Liver (tissue), 9 donors: Measurements from ENCODE around the gene SMG7. TPM values are rescaled to one million over a fixed set of nuclear protein-coding genes. Genes with fewer than 3 reads are reported as not detected.

Experiments
- DNase-seq: peaks from one replicate; pipeline ENCODE4 v3.0.0-alpha.2; 2017; ENCODE audit warnings: low spot score
- H3K27ac ChIP-seq, 2 donors: one replicate each; pipeline ENCODE4 v1.7.0; 2013; ENCODE audit warnings: inconsistent platforms in 2 of 2, low read length in 2 of 2, control low read depth in 1 of 2, low read depth in 1 of 2, mild to moderate bottlenecking in 1 of 2
- H3K27me3 ChIP-seq, 4 donors: one replicate each; pipeline versions ENCODE4 v1.6.1 to v1.7.0; 2013; ENCODE audit warnings: low read length in 3 of 4, inconsistent platforms in 1 of 4, mild to moderate bottlenecking in 1 of 4, moderate library complexity in 1 of 4; ENCODE audit not compliant: control insufficient read depth in 4 of 4, insufficient read depth in 4 of 4
- H3K36me3 ChIP-seq, 4 donors: one replicate each; pipeline versions ENCODE4 v1.6.1 to v1.7.0; 2013; ENCODE audit warnings: low read length in 3 of 4, mild to moderate bottlenecking in 3 of 4, low read depth in 1 of 4, moderate library complexity in 1 of 4; ENCODE audit not compliant: control insufficient read depth in 4 of 4, insufficient read depth in 3 of 4
- H3K4me1 ChIP-seq, 4 donors: one replicate each; pipeline versions ENCODE4 v1.6.1 to v1.7.0; 2013; ENCODE audit warnings: low read length in 3 of 4, mild to moderate bottlenecking in 3 of 4, moderate library complexity in 1 of 4; ENCODE audit not compliant: control insufficient read depth in 4 of 4, insufficient read depth in 4 of 4
- H3K4me3 ChIP-seq, 3 donors: one replicate each; pipeline versions ENCODE4 v1.6.1 to v1.7.0; 2013; ENCODE audit warnings: low read length in 3 of 3, control low read depth in 1 of 3, low read depth in 1 of 3, mild to moderate bottlenecking in 1 of 3
- H3K9ac ChIP-seq, 2 donors: one replicate each; pipeline ENCODE4 v1.7.0; 2013; ENCODE audit warnings: low read length in 2 of 2, mild to moderate bottlenecking in 2 of 2, moderate library complexity in 2 of 2, control low read depth in 1 of 2, low read depth in 1 of 2
- H3K9me3 ChIP-seq, 4 donors: one replicate each; pipeline versions ENCODE4 v1.6.1 to v1.7.0; 2013; ENCODE audit warnings: low read length in 3 of 4; ENCODE audit not compliant: control insufficient read depth in 4 of 4
- CTCF ChIP-seq: fragments of 150-350 bp; IDR thresholded peaks from 2 replicates; pipeline ENCODE4 v1.5.1; 2017; ENCODE audit warnings: improper control_type of control experiment, low read depth, low read length; ENCODE audit not compliant: missing input control
- EGR1 ChIP-seq, 2 donors: IDR thresholded peaks; 2 replicates each; pipeline ENCODE4 v1.6.1; 2016 to 2018; ENCODE audit warnings: antibody characterized with exemption in 2 of 2, low read depth in 2 of 2
- FOXA1 ChIP-seq: IDR thresholded peaks from 2 replicates; pipeline ENCODE4 v1.6.1; 2016; ENCODE audit warnings: antibody characterized with exemption
- FOXA2 ChIP-seq: IDR thresholded peaks from 2 replicates; pipeline ENCODE4 v1.6.1; 2016; ENCODE audit warnings: antibody characterized with exemption
- GABPA ChIP-seq, 2 donors: IDR thresholded peaks in 1 of 2; conservative IDR thresholded peaks in 1 of 2; 2 replicates each; pipeline ENCODE4 v1.6.1; 2016; ENCODE audit warnings: antibody characterized with exemption in 2 of 2, mild to moderate bottlenecking in 1 of 2, moderate library complexity in 1 of 2
- HNF4A ChIP-seq, 2 donors: conservative IDR thresholded peaks; 2 replicates each; pipeline ENCODE4 v1.6.1; 2016; ENCODE audit warnings: antibody characterized with exemption in 2 of 2, mild to moderate bottlenecking in 2 of 2
- HNF4G ChIP-seq: IDR thresholded peaks from 2 replicates; pipeline ENCODE4 v1.6.1; 2016; ENCODE audit warnings: antibody characterized with exemption
- JUND ChIP-seq, 2 donors: IDR thresholded peaks; 2 replicates each; pipeline ENCODE4 v1.6.1; 2016; ENCODE audit warnings: antibody characterized with exemption in 2 of 2
- MAX ChIP-seq: IDR thresholded peaks from 2 replicates; pipeline ENCODE4 v1.6.1; 2016; ENCODE audit warnings: antibody characterized with exemption
- NR2F2 ChIP-seq: IDR thresholded peaks from 2 replicates; pipeline ENCODE4 v1.6.1; 2016; ENCODE audit warnings: antibody characterized with exemption
- RAD21 ChIP-seq, 2 donors: IDR thresholded peaks; 2 replicates each; pipeline ENCODE4 v1.6.1; 2016; ENCODE audit warnings: antibody characterized with exemption in 2 of 2, mild to moderate bottlenecking in 2 of 2
- RXRA ChIP-seq, 2 donors: IDR thresholded peaks; 2 replicates each; pipeline ENCODE4 v1.6.1; 2017 to 2018; ENCODE audit warnings: antibody characterized with exemption in 2 of 2, mild to moderate bottlenecking in 1 of 2
- SP1 ChIP-seq: IDR thresholded peaks from 2 replicates; pipeline ENCODE4 v1.6.1; 2018; ENCODE audit warnings: antibody characterized with exemption, mild to moderate bottlenecking
- TAF1 ChIP-seq: conservative IDR thresholded peaks from 2 replicates; pipeline ENCODE4 v1.6.1; 2016; ENCODE audit warnings: antibody characterized with exemption, mild to moderate bottlenecking
- YY1 ChIP-seq: IDR thresholded peaks from 2 replicates; pipeline ENCODE4 v1.6.1; 2016; ENCODE audit warnings: antibody characterized with exemption, mild to moderate bottlenecking
- WGBS: extraction: QIAGEN DNeasy Blood & Tissue Kit; methylation state at CpG from one replicate; pipeline ENCODE4 v1.1.7; 2013; 5-methylcytosine and 5-hydroxymethylcytosine counted together
- polyA plus RNA-seq, 2 donors: library from polyadenylated mRNA; stranded (reverse) in 1 of 2; unstranded in 1 of 2; fragments of 200-250 nt in 1 of 2; fragments of >200 nt in 1 of 2; fragmentation: Nextera tagmentation in 1 of 2; extraction: Ambion mirVana in 1 of 2; gene quantifications; one replicate each; pipeline versions ENCODE4 v1.2.1 to v1.2.3, GENCODE V29; 2013 to 2015
- total RNA-seq, 2 donors: library from RNA; depleted of rRNA; stranded (reverse); fragments of >200 nt; gene quantifications; one replicate each; pipeline ENCODE4 v1.2.3, GENCODE V29; 2014
- TF ChIP-seq, protein P1 (sequence below): IDR thresholded peaks from 2 replicates; pipeline ENCODE4 v1.6.1; 2016; ENCODE audit warnings: antibody characterized with exemption
- TF ChIP-seq, protein P2 (sequence below): IDR thresholded peaks from 2 replicates; pipeline ENCODE4 v1.6.1; 2016; ENCODE audit warnings: antibody characterized with exemption
- donor health status: healthy.
- donor health status: healthy.
- donor health status: healthy.
- donor health status: healthy.
- donor health status: healthy.

The SMG7 gene
- total and polyA plus RNA-seq, 4 donors, result 9.5 to 28.7 (median 13.6) TPM

- no peak for TF ChIP-seq GABPA (IDR thresholded peaks at IDR 0.05 in 1 of 2, conservative IDR thresholded peaks at IDR 0.05 in 1 of 2)
- TF ChIP-seq NR2F2, result no peak
- no peak for TF ChIP-seq EGR1 (IDR thresholded peaks at IDR 0.05; ENCODE audit: low read depth in 2 of 2)
- no peak for TF ChIP-seq TAF1
- TF ChIP-seq HNF4G, result no peak
- no peak for TF ChIP-seq YY1
- TF ChIP-seq RAD21 (IDR thresholded peaks at IDR 0.05), result no peak
- TF ChIP-seq FOXA1, result no peak
- no peak for TF ChIP-seq SP1
- TF ChIP-seq CTCF, result no peak
- TF ChIP-seq, protein P1, sequence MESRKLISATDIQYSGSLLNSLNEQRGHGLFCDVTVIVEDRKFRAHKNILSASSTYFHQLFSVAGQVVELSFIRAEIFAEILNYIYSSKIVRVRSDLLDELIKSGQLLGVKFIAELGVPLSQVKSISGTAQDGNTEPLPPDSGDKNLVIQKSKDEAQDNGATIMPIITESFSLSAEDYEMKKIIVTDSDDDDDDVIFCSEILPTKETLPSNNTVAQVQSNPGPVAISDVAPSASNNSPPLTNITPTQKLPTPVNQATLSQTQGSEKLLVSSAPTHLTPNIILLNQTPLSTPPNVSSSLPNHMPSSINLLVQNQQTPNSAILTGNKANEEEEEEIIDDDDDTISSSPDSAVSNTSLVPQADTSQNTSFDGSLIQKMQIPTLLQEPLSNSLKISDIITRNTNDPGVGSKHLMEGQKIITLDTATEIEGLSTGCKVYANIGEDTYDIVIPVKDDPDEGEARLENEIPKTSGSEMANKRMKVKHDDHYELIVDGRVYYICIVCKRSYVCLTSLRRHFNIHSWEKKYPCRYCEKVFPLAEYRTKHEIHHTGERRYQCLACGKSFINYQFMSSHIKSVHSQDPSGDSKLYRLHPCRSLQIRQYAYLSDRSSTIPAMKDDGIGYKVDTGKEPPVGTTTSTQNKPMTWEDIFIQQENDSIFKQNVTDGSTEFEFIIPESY, result no peak
- no peak for TF ChIP-seq RXRA (IDR thresholded peaks at IDR 0.05)
- H3K9ac ChIP-seq, result no peak overlapping the region
- H3K4me1 ChIP-seq, result no peaks in the 10 kb centered on the region
- H3K9me3 ChIP-seq, result no peaks in the 10 kb centered on the region
- no peak for DNase-seq
- no peak overlapping the region for H3K4me3 ChIP-seq
- H3K27ac ChIP-seq, result no peak overlapping the region
- H3K27me3 ChIP-seq, result no peaks in the 10 kb centered on the region
- WGBS, result 75% methylated on average over 5 of the region's 5 CpGs
- peaks cover 4 to 44% (median 34%) of the 10 kb centered on the region in 4 donors for H3K36me3 ChIP-seq
Measured at GRCh38 chr1:183553331-183553730, 81.0 kb downstream of the SMG7 start.

DNA sequence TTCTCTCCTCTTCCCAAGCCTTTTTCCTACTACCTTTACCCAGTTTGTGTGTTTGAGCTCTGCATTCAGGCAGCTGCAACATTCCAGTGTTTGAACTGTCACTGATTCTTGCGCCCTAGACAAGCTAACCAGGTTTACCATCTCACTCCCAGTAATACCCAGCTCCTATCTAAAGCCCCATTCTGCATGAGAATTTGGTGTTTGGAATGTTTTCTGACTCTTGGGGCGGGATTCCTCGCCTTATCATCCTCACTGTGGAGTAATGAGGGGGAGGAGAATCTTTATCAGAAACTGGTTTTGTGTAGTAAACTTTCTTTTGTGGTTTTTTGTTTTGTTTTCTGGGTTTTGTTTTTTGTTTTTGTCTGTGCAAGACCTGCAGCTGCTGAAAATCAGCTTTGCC lies 81.5 kb downstream of the SMG7 start:
- no peak for DNase-seq
- peaks cover 4 to 43% (median 33%) of the 10 kb centered on the region in 4 donors for H3K36me3 ChIP-seq
- no peaks in the 10 kb centered on the region for H3K9me3 ChIP-seq
- WGBS, result 96% methylated on average over 3 of the region's 3 CpGs
- H3K4me3 ChIP-seq, result no peak overlapping the region
- no peak overlapping the region for H3K27ac ChIP-seq
- no peaks in the 10 kb centered on the region for H3K27me3 ChIP-seq
- H3K4me1 ChIP-seq, result no peaks in the 10 kb centered on the region
- no peak for TF ChIP-seq SP1
- TF ChIP-seq, protein P2, sequence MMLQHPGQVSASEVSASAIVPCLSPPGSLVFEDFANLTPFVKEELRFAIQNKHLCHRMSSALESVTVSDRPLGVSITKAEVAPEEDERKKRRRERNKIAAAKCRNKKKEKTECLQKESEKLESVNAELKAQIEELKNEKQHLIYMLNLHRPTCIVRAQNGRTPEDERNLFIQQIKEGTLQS, result no peak
- no peak for TF ChIP-seq HNF4A (conservative IDR thresholded peaks at IDR 0.05)
- TF ChIP-seq JUND (IDR thresholded peaks at IDR 0.05), result no peak
- no peak for TF ChIP-seq HNF4G
- TF ChIP-seq FOXA1, result no peak
- TF ChIP-seq TAF1, result no peak
- no peak overlapping the region for H3K9ac ChIP-seq

GRCh38 chr1:183554577-183554976 lies 82.3 kb downstream of the SMG7 start:
- H3K9me3 ChIP-seq, result no peaks in the 10 kb centered on the region
- no peak for DNase-seq
- H3K27ac ChIP-seq, result no peak overlapping the region
- no peak overlapping the region for H3K9ac ChIP-seq
- H3K27me3 ChIP-seq, result no peaks in the 10 kb centered on the region
- 87% methylated on average over 3 of the region's 3 CpGs for WGBS
- no peaks in the 10 kb centered on the region for H3K4me1 ChIP-seq
- no peak overlapping the region for H3K4me3 ChIP-seq
- peaks cover 4 to 36% (median 31%) of the 10 kb centered on the region in 4 donors for H3K36me3 ChIP-seq
- no peak for TF ChIP-seq NR2F2
- TF ChIP-seq HNF4A (conservative IDR thresholded peaks at IDR 0.05), result no peak
- TF ChIP-seq FOXA1, result no peak
- no peak for TF ChIP-seq RAD21 (IDR thresholded peaks at IDR 0.05)
- no peak for TF ChIP-seq YY1
- no peak for TF ChIP-seq GABPA (IDR thresholded peaks at IDR 0.05 in 1 of 2, conservative IDR thresholded peaks at IDR 0.05 in 1 of 2)
- no peak for TF ChIP-seq MAX
- no peak for TF ChIP-seq JUND (IDR thresholded peaks at IDR 0.05)
- TF ChIP-seq TAF1, result no peak
- no peak for TF ChIP-seq CTCF
- TF ChIP-seq, protein P2, result no peak
- no peak for TF ChIP-seq FOXA2
- TF ChIP-seq, protein P1, result no peak
- TF ChIP-seq RXRA (IDR thresholded peaks at IDR 0.05), result no peak
- no peak for TF ChIP-seq HNF4G
- no peak for TF ChIP-seq EGR1 (IDR thresholded peaks at IDR 0.05; ENCODE audit: low read depth in 2 of 2)
- TF ChIP-seq SP1, result no peak
